Peyer's patch (tissue), 4 donors: Measurements from ENCODE around the gene UBP1.

Experiments used
- POLR2A ChIP-seq, 2 donors: fragments of 450-650 bp; IDR thresholded peaks; one replicate each; pipeline ENCODE4 v1.5.1; 2017; ENCODE audit warnings: antibody characterized with exemption in 2 of 2, mild to moderate bottlenecking in 2 of 2, moderate library complexity in 2 of 2
- TF ChIP-seq, protein P1 (sequence below), 6 experiments: fragments of 450-650 bp in 4 of 6; fragments of 200-600 bp in 2 of 6; sonication (generic) in 1 of 6; IDR thresholded peaks; one replicate each; pipeline ENCODE4 v1.5.1; 2017 to 2019; ENCODE audit warnings: antibody characterized with exemption in 6 of 6, mild to moderate bottlenecking in 3 of 6, moderate library complexity in 1 of 6

DNA sequence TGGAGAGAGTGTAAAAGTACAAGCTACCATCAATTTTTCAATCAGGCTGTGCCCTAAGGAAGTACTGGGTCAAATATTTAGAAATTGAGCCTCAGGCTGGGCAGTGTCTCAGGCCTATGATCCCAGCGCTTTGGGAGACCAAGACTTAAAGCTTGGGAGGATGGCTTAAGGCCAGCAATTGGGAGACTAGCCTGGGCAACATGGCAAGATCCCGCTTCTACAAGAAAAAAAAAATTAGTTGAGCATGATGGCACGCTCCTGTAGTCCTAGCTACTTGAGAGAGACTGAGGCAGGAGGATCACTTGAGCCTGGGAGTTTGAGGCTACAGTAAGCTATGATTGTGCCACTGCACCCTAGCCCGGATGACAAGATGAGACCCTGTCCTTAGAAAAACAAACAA is 2.0 kb upstream of the UBP1 start:
- TF ChIP-seq, protein P1, sequence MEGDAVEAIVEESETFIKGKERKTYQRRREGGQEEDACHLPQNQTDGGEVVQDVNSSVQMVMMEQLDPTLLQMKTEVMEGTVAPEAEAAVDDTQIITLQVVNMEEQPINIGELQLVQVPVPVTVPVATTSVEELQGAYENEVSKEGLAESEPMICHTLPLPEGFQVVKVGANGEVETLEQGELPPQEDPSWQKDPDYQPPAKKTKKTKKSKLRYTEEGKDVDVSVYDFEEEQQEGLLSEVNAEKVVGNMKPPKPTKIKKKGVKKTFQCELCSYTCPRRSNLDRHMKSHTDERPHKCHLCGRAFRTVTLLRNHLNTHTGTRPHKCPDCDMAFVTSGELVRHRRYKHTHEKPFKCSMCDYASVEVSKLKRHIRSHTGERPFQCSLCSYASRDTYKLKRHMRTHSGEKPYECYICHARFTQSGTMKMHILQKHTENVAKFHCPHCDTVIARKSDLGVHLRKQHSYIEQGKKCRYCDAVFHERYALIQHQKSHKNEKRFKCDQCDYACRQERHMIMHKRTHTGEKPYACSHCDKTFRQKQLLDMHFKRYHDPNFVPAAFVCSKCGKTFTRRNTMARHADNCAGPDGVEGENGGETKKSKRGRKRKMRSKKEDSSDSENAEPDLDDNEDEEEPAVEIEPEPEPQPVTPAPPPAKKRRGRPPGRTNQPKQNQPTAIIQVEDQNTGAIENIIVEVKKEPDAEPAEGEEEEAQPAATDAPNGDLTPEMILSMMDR (IDR thresholded peaks at IDR 0.05), result no peak
- no peak for TF ChIP-seq POLR2A (IDR thresholded peaks at IDR 0.05)
